ENCODE results near the gene BICD1. TPM values are rescaled to one million over a fixed set of nuclear protein-coding genes. Genes with fewer than 3 reads are reported as not detected.

BICD1 gene
- total RNA-seq, 1 experiment from 2014 or later: 45.6 TPM

DNA sequence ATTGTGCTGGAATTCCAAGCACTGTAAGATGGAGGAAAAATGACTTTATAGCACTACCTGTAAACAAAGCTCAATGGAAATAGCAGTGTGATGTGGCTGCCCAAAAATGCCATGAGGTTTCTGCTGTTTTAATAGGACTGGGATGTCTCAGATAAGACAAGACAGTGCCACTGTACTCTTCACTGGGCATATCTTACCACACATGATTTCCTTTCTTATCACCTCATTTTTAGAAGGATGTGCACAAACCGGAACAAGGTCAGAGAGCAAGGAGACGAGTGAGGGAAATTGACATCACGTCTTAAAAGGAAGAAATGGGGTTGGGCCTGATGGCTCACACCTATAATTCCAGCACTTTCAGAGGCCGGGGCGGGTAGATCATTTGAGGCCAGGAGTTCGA lies 254.3 kb downstream of the BICD1 start:
- no peak overlapping the region for H3K27ac Mint-ChIP-seq (ENCODE audit: unreplicated experiment)
- H3K4me3 Mint-ChIP-seq (ENCODE audit: low read depth, unreplicated experiment): no peak overlapping the region
- CTCF ChIA-PET: no interaction called here
- H3K9me3 Mint-ChIP-seq (ENCODE audit: low read depth, unreplicated experiment): no peaks in the 10 kb centered on the region
- H3K36me3 Mint-ChIP-seq (ENCODE audit: insufficient read depth, unreplicated experiment): no peaks in the 10 kb centered on the region
- no peak for DNase-seq
- intact Hi-C loops (cut with micrococcal nuclease; ENCODE audit: unreplicated experiment): no loop called here
- H3K4me1 Mint-ChIP-seq (ENCODE audit: low read depth, unreplicated experiment): peaks cover 8% of the 10 kb centered on the region
- no peak for TF ChIP-seq CTCF (IDR thresholded peaks at IDR 0.05; ENCODE audit: unreplicated experiment)
- BruUV-seq (replicated peaks): no TSS peak
- no peaks in the 10 kb centered on the region for H3K27me3 Mint-ChIP-seq (ENCODE audit: unreplicated experiment)

GRCh38 chr12:32362892-32363291 lies 256.2 kb downstream of the BICD1 start:
- intact Hi-C loops (cut with micrococcal nuclease; ENCODE audit: unreplicated experiment): no loop called here
- H3K36me3 Mint-ChIP-seq (ENCODE audit: insufficient read depth, unreplicated experiment): no peaks in the 10 kb centered on the region
- TF ChIP-seq CTCF (IDR thresholded peaks at IDR 0.05; ENCODE audit: unreplicated experiment): no peak
- BruUV-seq (replicated peaks): no TSS peak
- H3K4me1 Mint-ChIP-seq (ENCODE audit: low read depth, unreplicated experiment): peaks cover 17% of the 10 kb centered on the region
- no peak for DNase-seq
- no peak overlapping the region for H3K4me3 Mint-ChIP-seq (ENCODE audit: low read depth, unreplicated experiment)
- H3K27ac Mint-ChIP-seq (ENCODE audit: unreplicated experiment): no peak overlapping the region
- no peaks in the 10 kb centered on the region for H3K9me3 Mint-ChIP-seq (ENCODE audit: low read depth, unreplicated experiment)
- H3K27me3 Mint-ChIP-seq (ENCODE audit: unreplicated experiment): no peaks in the 10 kb centered on the region
- CTCF ChIA-PET: no interaction called here

DNA sequence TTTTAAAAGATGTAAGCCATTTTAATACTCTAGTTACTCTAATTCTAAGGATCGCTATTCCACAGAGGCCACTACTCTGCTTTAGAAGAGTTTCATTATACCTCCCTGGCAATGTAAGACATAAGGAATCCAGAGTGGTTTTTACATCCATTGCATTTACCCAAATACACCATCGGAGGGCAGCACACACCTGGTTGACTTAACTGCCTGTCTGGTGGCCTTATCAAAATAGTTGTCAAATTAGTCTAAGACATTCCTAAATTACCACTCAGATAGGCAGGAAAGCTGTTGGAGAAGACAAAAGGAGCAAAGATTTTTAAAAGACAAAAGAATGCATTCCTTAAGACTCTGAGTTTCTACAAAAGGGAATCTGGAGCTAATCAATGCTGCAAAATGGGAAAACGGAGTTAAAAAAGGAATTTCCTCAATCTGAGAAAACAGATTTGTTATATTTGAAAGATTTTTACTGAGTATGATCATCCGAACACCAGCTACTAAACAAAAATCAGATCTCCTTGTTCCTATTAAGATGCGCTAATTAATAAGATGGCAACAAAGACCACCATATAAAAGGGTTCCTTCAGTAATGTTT lies 258.9 kb downstream of the BICD1 start:
- Mint-ChIP-seq H3K27ac (ENCODE audit: unreplicated experiment) (peak overlapping the region; percentile 23), H3K4me1 (ENCODE audit: low read depth, unreplicated experiment) (peaks cover 17% of the 10 kb centered on the region), H3K36me3 (ENCODE audit: insufficient read depth, unreplicated experiment) (no peaks in the 10 kb centered on the region), H3K27me3 (ENCODE audit: unreplicated experiment) (no peaks in the 10 kb centered on the region), H3K4me3 (ENCODE audit: low read depth, unreplicated experiment) (no peak overlapping the region), H3K9me3 (ENCODE audit: low read depth, unreplicated experiment) (no peaks in the 10 kb centered on the region)
- no TSS peak for BruUV-seq (replicated peaks)
- intact Hi-C loops (cut with micrococcal nuclease; ENCODE audit: unreplicated experiment): loop anchor here (1.0 to 5.0 kb wide), 4 partner anchors 90 to 372 kb away; no protein-coding TSS in a partner anchor
- peak; percentile 47 for TF ChIP-seq CTCF (IDR thresholded peaks at IDR 0.05; ENCODE audit: unreplicated experiment)
- DNase-seq: peak; percentile 68
- CTCF ChIA-PET: interaction anchor here (0.7 to 1.0 kb wide), 2 partner anchors 292 to 712 kb away, joined by 4 to 5 read pairs; no protein-coding TSS in a partner anchor

DNA sequence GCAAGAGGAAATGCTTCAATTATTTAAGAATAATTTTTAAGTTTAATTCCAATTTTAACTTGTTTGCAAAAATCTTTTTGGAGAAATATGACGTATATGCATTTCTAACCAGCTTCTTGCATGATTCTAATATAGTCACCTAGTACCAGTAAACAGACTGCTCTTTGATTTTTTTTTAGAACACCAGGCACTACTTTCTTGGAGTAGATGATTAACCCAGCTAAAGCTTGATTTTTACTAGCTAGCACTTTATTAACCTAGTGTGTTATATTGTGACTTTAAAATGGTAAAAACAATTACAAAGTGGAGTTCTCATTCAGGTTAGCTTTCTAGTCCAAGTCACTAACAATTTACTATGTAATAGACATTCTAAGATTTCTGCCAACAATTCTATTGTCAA lies 260.1 kb downstream of the BICD1 start:
- Mint-ChIP-seq H3K27me3 (ENCODE audit: unreplicated experiment) (no peaks in the 10 kb centered on the region), H3K36me3 (ENCODE audit: insufficient read depth, unreplicated experiment) (no peaks in the 10 kb centered on the region), H3K27ac (ENCODE audit: unreplicated experiment) (no peak overlapping the region), H3K4me3 (ENCODE audit: low read depth, unreplicated experiment) (no peak overlapping the region), H3K9me3 (ENCODE audit: low read depth, unreplicated experiment) (no peaks in the 10 kb centered on the region), H3K4me1 (ENCODE audit: low read depth, unreplicated experiment) (peaks cover 17% of the 10 kb centered on the region)
- intact Hi-C loops (cut with micrococcal nuclease; ENCODE audit: unreplicated experiment): loop anchor here (1.0 to 5.0 kb wide), 2 partner anchors 89 to 371 kb away; no protein-coding TSS in a partner anchor
- DNase-seq: no peak
- CTCF ChIA-PET: no interaction called here
- no peak for TF ChIP-seq CTCF (IDR thresholded peaks at IDR 0.05; ENCODE audit: unreplicated experiment)
- no TSS peak for BruUV-seq (replicated peaks)
